Suprapubic skin (tissue), 3 donors: Measurements from ENCODE around the gene TCF20.

ENCODE experiments used
- POLR2A ChIP-seq, 2 donors: fragments of 450-650 bp; IDR thresholded peaks; one replicate each; pipeline ENCODE4 v1.6.1; 2017; ENCODE audit warnings: antibody characterized with exemption in 2 of 2, mild to moderate bottlenecking in 2 of 2, moderate library complexity in 2 of 2
- TF ChIP-seq, protein P1 (sequence below), 2 donors: fragments of 200-600 bp in 1 of 2; fragments of 450-650 bp in 1 of 2; sonication (generic) in 1 of 2; IDR thresholded peaks; one replicate each; pipeline ENCODE4 v1.5.1; 2016 to 2019; ENCODE audit warnings: antibody characterized with exemption in 2 of 2, mild to moderate bottlenecking in 1 of 2, moderate library complexity in 1 of 2

DNA sequence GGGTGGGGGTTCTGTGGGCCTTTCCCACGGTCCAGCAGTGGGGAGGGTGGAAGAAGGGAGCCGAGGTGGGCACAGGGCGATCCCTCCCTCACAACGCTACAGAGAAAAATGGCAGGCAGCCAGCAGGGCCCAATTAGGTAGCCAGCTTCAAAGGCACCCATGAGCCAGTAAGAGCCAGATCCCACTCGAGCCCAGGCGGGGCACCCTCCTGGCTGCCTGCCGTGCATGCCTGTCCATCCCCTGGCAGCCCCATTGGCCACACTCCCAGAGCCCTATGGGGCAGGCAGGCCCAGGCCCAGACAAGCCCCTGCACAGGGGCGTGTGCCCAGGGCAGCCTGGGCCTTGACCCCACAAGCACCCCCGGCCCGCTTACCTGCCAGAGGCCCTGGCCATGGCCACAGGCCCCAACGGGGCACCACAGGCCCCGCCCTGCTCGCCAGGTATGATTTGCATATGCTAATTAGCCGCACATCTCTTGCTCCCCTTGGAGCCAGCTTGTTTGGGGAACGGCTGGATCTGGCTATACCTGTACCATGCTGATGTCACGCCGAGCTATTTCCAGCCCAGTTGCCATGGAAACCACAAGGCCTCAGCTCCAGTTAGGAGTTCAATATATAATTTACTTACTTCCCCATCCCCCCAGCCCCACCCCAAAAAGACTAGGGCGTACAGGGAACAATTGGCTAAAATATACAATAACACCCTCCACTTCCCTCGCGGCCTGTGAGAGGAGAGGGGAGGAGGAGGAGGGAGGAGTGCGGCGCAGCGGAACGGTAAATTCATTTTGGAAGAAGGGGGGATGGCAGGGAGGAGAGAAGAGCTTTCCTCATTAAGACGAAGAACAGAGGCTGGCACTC, 47.5 kb upstream of the TCF20 start:
- no peak for TF ChIP-seq POLR2A (IDR thresholded peaks at IDR 0.05)
- TF ChIP-seq, protein P1, sequence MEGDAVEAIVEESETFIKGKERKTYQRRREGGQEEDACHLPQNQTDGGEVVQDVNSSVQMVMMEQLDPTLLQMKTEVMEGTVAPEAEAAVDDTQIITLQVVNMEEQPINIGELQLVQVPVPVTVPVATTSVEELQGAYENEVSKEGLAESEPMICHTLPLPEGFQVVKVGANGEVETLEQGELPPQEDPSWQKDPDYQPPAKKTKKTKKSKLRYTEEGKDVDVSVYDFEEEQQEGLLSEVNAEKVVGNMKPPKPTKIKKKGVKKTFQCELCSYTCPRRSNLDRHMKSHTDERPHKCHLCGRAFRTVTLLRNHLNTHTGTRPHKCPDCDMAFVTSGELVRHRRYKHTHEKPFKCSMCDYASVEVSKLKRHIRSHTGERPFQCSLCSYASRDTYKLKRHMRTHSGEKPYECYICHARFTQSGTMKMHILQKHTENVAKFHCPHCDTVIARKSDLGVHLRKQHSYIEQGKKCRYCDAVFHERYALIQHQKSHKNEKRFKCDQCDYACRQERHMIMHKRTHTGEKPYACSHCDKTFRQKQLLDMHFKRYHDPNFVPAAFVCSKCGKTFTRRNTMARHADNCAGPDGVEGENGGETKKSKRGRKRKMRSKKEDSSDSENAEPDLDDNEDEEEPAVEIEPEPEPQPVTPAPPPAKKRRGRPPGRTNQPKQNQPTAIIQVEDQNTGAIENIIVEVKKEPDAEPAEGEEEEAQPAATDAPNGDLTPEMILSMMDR (IDR thresholded peaks at IDR 0.05): no peak
